ENCODE measurements around the gene ARG1. TPM values are rescaled to one million over a fixed set of nuclear protein-coding genes. Genes with fewer than 3 reads are reported as not detected.

Gene ARG1
- polyA plus RNA-seq, 2 of the 4 experiments (the other 2 are of a cell fraction), result not detected

GRCh38 chr6:131561925-131562707 is 10.9 kb upstream of the ARG1 start:
- no peak for FAIRE-seq
- Histone ChIP-seq H3K27ac (no peak overlapping the region), H3K4me2 (no peak overlapping the region), H3K4me3 (no peak overlapping the region), H3K9me3 (no peaks in the 10 kb centered on the region), H3K4me1 (no peaks in the 10 kb centered on the region)
- 82% methylated on average over 4 of the region's 4 CpGs for WGBS (ENCODE audit: missing lambda C conversion rate)
- TF ChIP-seq HDAC2 (IDR thresholded peaks at IDR 0.05) (no peak), FOSL2 (IDR thresholded peaks at IDR 0.05) (no peak), FOSL2 (CRISPR knock-in tag; IDR thresholded peaks at IDR 0.05) (no peak), HMGXB4 (CRISPR knock-in tag; IDR thresholded peaks at IDR 0.05; ENCODE audit: borderline replicate concordance) (no peak), HES2 (IDR thresholded peaks at IDR 0.05) (no peak), SMC3 (IDR thresholded peaks at IDR 0.05) (no peak), CBX2 (IDR thresholded peaks at IDR 0.05; ENCODE audit: borderline replicate concordance, low read depth) (no peak), MAZ (IDR thresholded peaks at IDR 0.05; ENCODE audit: borderline replicate concordance, low read depth, low read length) (no peak), FOXS1 (CRISPR knock-in tag; IDR thresholded peaks at IDR 0.05) (no peak), EP300 (IDR thresholded peaks at IDR 0.05) (no peak), RFX5 (IDR thresholded peaks at IDR 0.05) (no peak), ZC3H11A (IDR thresholded peaks at IDR 0.05) (no peak), REST (IDR thresholded peaks at IDR 0.05) (no peak), TP53 (CRISPR knock-in tag; IDR thresholded peaks at IDR 0.05) (no peak), PBX3 (IDR thresholded peaks at IDR 0.05) (no peak)
- ATAC-seq, result no peak
- DNase-seq (ENCODE audit: low read depth in 1 of 2, low spot score in 1 of 2), result no peak
- ChIA-PET POLR2A (no interaction called here), CTCF (interaction anchor here (1.7 kb wide), 1 partner anchor 13 kb away, joined by 3 read pairs; no protein-coding TSS in a partner anchor)

- Histone ChIP-seq H3K4me1 (no peaks in the 10 kb centered on the region), H3K4me3 (no peak overlapping the region), H3K27ac (no peak overlapping the region), H3K9me3 (no peaks in the 10 kb centered on the region), H3K4me2 (no peak overlapping the region)
- no peak for DNase-seq (ENCODE audit: low read depth in 1 of 2, low spot score in 1 of 2)
- ChIA-PET POLR2A (no interaction called here), CTCF (interaction anchor here (0.8 to 1.1 kb wide), 2 partner anchors 27 to 680 kb away, joined by 3 read pairs; no protein-coding TSS in a partner anchor)
- no peak for FAIRE-seq
- 55% methylated on average over 2 of the region's 2 CpGs for WGBS (ENCODE audit: missing lambda C conversion rate)
- ATAC-seq, result no peak
- TF ChIP-seq RARB (CRISPR knock-in tag; IDR thresholded peaks at IDR 0.05), result no peak
- TF ChIP-seq MAZ (IDR thresholded peaks at IDR 0.05; ENCODE audit: borderline replicate concordance, low read depth, low read length), result no peak
- no peak for TF ChIP-seq CTCF (IDR thresholded peaks at IDR 0.05)
- TF ChIP-seq REST (IDR thresholded peaks at IDR 0.05), result no peak
- TF ChIP-seq BCL3 (IDR thresholded peaks at IDR 0.05), result no peak
- no peak for TF ChIP-seq HES2 (IDR thresholded peaks at IDR 0.05)
- no peak for TF ChIP-seq RNF2 (IDR thresholded peaks at IDR 0.05; ENCODE audit: borderline replicate concordance, low read depth)
- TF ChIP-seq BHLHE40 (IDR thresholded peaks at IDR 0.05; ENCODE audit: low read depth, low read length), result no peak
- TF ChIP-seq CBX8 (IDR thresholded peaks at IDR 0.05), result no peak
- no peak for TF ChIP-seq EHF (CRISPR knock-in tag; IDR thresholded peaks at IDR 0.05)
These were observed 8.0 kb upstream of the ARG1 start for GRCh38 chr6:131565056-131565455.

Measured in A549 (cell line).